Endothelial cell of umbilical vein (primary cell): ENCODE measurements around the gene CCL11. TPM values are rescaled to one million over a fixed set of nuclear protein-coding genes. Genes with fewer than 3 reads are reported as not detected.
A peak's percentile ranks its signal among the peaks of the same experiment; 100 is the strongest.

Experiments used
- BruUV-seq: library from RNA; stranded (reverse); fragments of 400-500 nt; replicated peaks from 2 replicates; lab custom pipeline; 2021; lab: Mats Ljungman, UMichigan
- CTCF ChIA-PET: fragments of 300-600, 350-600 bp; sonication (Branson Sonifier 250); formaldehyde crosslinking; loops from one replicate; lab custom pipeline; 2021; ENCODE audit warnings: antibody characterized with exemption, inconsistent platforms; lab: Charles Lee
- POLR2A ChIA-PET: fragments of 300-600, 350-600 bp; sonication (Branson Sonifier 250); formaldehyde crosslinking; loops from one replicate; lab custom pipeline; 2021; ENCODE audit warnings: antibody characterized with exemption, inconsistent platforms; lab: Charles Lee
- DNase-seq: peaks from one replicate; pipeline ENCODE4 v3.0.0-alpha.2; 2011; ENCODE audit warnings: low read depth, low spot score
- FAIRE-seq: peaks from 2 replicates; lab custom pipeline; 2011; peaks lifted over from hg19 to GRCh38; lab: Jason Lieb, UNC
- H2AFZ ChIP-seq: 2 replicates; pipeline ENCODE4 v1.6.0; 2012; ENCODE audit warnings: low read depth, low read length, control low read depth, inconsistent platforms
- H3K27ac ChIP-seq: 2 replicates; pipeline ENCODE4 v1.5.1; 2011; ENCODE audit warnings: low read depth, mild to moderate bottlenecking, control low read depth, low read length, moderate library complexity; ENCODE audit not compliant: insufficient read depth
- H3K27me3 ChIP-seq, 2 experiments: 2 replicates each; pipeline versions ENCODE4 v1.6.0 to v1.6.1; 2011; ENCODE audit warnings: low read length in 2 of 2, mixed read lengths in 1 of 2; ENCODE audit not compliant: control insufficient read depth in 2 of 2, insufficient read depth in 2 of 2
- H3K36me3 ChIP-seq, 2 experiments: 2 replicates in 1 of 2; 3 replicates in 1 of 2; pipeline ENCODE4 v1.5.1; 2011; ENCODE audit warnings: low read length in 2 of 2, mild to moderate bottlenecking in 1 of 2, moderate library complexity in 1 of 2; ENCODE audit not compliant: control insufficient read depth in 2 of 2, insufficient read depth in 2 of 2; ENCODE audit errors: extremely low read depth in 1 of 2
- H3K4me1 ChIP-seq: 3 replicates; pipeline ENCODE4 v1.5.1; 2011; ENCODE audit warnings: mild to moderate bottlenecking, low read length; ENCODE audit not compliant: control insufficient read depth, insufficient read depth; ENCODE audit errors: extremely low read depth
- H3K4me2 ChIP-seq: 2 replicates; pipeline ENCODE4 v1.6.1; 2011; ENCODE audit warnings: low read length, control low read depth, mixed read lengths; ENCODE audit not compliant: insufficient read depth
- H3K4me3 ChIP-seq, 3 experiments: fragments of 200-600 bp in 1 of 3; sonication (generic), shearing (Covaris generic) in 1 of 3; replicated peaks in 1 of 3; 2 replicates each; pipeline ENCODE4 v1.5.1; 2011 to 2016; ENCODE audit warnings: control low read depth in 3 of 3, low read length in 3 of 3, mild to moderate bottlenecking in 2 of 3, inconsistent platforms in 1 of 3, low read depth in 1 of 3, moderate library complexity in 1 of 3; ENCODE audit not compliant: insufficient read depth in 1 of 3
- H3K79me2 ChIP-seq: 2 replicates; pipeline ENCODE4 v1.6.0; 2012; ENCODE audit warnings: low read length, inconsistent platforms; ENCODE audit not compliant: control insufficient read depth, insufficient read depth
- H3K9ac ChIP-seq: replicated peaks from 2 replicates; pipeline ENCODE3; 2011; ENCODE audit warnings: low read length, control low read depth; ENCODE audit not compliant: insufficient read depth; ENCODE audit errors: extremely low read depth
- H3K9me1 ChIP-seq: replicated peaks from 3 replicates; pipeline ENCODE4 v1.6.0; 2011; ENCODE audit warnings: mild to moderate bottlenecking, low read length; ENCODE audit not compliant: control insufficient read depth, insufficient read depth; ENCODE audit errors: extremely low read depth
- H3K9me3 ChIP-seq: replicated peaks from 2 replicates; pipeline ENCODE4 v1.5.1; 2012; ENCODE audit warnings: low read length, inconsistent platforms; ENCODE audit not compliant: control insufficient read depth, insufficient read depth
- H4K20me1 ChIP-seq: replicated peaks from 2 replicates; pipeline ENCODE3; 2011; ENCODE audit warnings: mild to moderate bottlenecking, low read length; ENCODE audit not compliant: control insufficient read depth, insufficient read depth; ENCODE audit errors: extremely low read depth
- FOS ChIP-seq: IDR thresholded peaks from 2 replicates; pipeline ENCODE4 v1.6.1; 2011; ENCODE audit warnings: mild to moderate bottlenecking, low read length, moderate library complexity, borderline replicate concordance; ENCODE audit not compliant: insufficient read depth
- JUN ChIP-seq: IDR thresholded peaks from 2 replicates; pipeline ENCODE4 v1.6.1; 2011; ENCODE audit warnings: borderline replicate concordance, low read depth; ENCODE audit not compliant: insufficient read length, insufficient read depth
- MAX ChIP-seq: IDR thresholded peaks from 2 replicates; pipeline ENCODE4 v1.6.1; 2011; ENCODE audit not compliant: insufficient read depth, insufficient read length
- MYC ChIP-seq: IDR thresholded peaks from one replicate; pipeline ENCODE4 v1.6.1; 2011; ENCODE audit warnings: mild to moderate bottlenecking, low read depth, low read length
- POLR2A ChIP-seq: IDR thresholded peaks from 2 replicates; pipeline ENCODE4 v1.6.1; 2012; ENCODE audit warnings: low read depth, mild to moderate bottlenecking, control low read depth, low read length
- POLR2AphosphoS5 ChIP-seq: IDR thresholded peaks from 2 replicates; pipeline ENCODE4 v1.6.1; 2012; ENCODE audit warnings: low read depth, mild to moderate bottlenecking, control low read depth, low read length, moderate library complexity; ENCODE audit not compliant: insufficient read depth
- dilution Hi-C: fragments of 300-500 bp; cut with MboI; formaldehyde crosslinking; loops from one replicate; pipeline ENCODE4 v1.15.0; 2019; ENCODE audit warnings: low sequenced_read_pairs; ENCODE audit not compliant: extremely low pct_ligation_motif_present
- intact Hi-C: fragments of 100-400 bp; cut with micrococcal nuclease; formaldehyde crosslinking; loops from one replicate; pipeline ENCODE4 v1.10.0; 2022
- polyA plus RNA-seq, 4 experiments: library from polyadenylated mRNA; depleted of rRNA in 3 of 4; stranded (reverse) in 3 of 4; unstranded in 1 of 4; fragments of >200 nt; gene quantifications; 2 replicates each; pipeline versions ENCODE4 v1.2.1 to v1.2.3, GENCODE V29; 2011 to 2012; ENCODE audit warnings: missing spikeins in 1 of 4
- total RNA-seq: library from RNA; stranded (reverse); gene quantifications from 2 replicates; pipeline ENCODE4 v1.2.3, GENCODE V29; 2021
- TF ChIP-seq, protein P1 (sequence below), 2 donors: IDR thresholded peaks; 1 replicate in 1 of 2; 2 replicates in 1 of 2; pipeline ENCODE4 v1.5.1; 2011; ENCODE audit warnings: low read length in 2 of 2, mild to moderate bottlenecking in 2 of 2, moderate library complexity in 2 of 2, control low read depth in 1 of 2, inconsistent platforms in 1 of 2, low read depth in 1 of 2; ENCODE audit not compliant: insufficient read depth in 1 of 2; ENCODE audit errors: extremely low read depth in 1 of 2

The CCL11 gene
- total and polyA plus RNA-seq, 2 donors (not counting 3 experiments of a cell fraction or from before 2014, with no cell fraction given) = not detected

DNA sequence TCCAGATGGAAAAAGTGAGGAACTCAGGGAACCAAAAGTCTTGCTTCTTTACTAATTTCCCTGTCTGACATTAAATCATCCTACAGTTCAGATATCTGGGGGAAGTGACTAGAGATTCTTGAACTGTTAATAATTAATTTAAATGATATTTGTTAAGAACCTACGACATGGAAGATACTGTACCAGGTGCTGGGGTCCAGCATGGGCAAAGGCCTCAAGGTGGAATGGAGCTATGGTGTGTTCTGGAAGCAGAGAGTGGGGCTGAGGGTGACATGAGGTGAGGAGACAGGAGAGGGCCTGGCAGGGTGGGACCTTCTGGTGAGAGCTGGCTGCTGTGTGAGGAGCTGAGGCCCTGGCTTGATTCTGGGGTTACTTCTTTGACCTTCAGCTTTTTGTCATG is 36.5 kb upstream of the CCL11 start:
- Histone ChIP-seq H3K9me3 (no peaks in the 10 kb centered on the region), H3K4me3 (no peak overlapping the region), H3K27me3 (no peaks in the 10 kb centered on the region), H3K4me2 (peak overlapping the region; percentile 36), H3K9me1 (no peaks in the 10 kb centered on the region), H3K4me1 (peaks cover 66% of the 10 kb centered on the region), H3K36me3 (no peaks in the 10 kb centered on the region), H3K27ac (peak overlapping the region; percentile 99), H3K9ac (peak overlapping the region; percentile 83), H3K79me2 (no peaks in the 10 kb centered on the region), H2AFZ (peak overlapping the region; percentile 51), H4K20me1 (no peaks in the 10 kb centered on the region)
- DNase-seq (no peak), FAIRE-seq (no peak)
- ChIA-PET POLR2A (interaction anchor here (2.0 to 2.1 kb wide), 2 partner anchors 11 to 14 kb away, joined by 8 to 12 read pairs; no protein-coding TSS in a partner anchor), CTCF (interaction anchor here (0.9 to 3.0 kb wide), 7 partner anchors 11 to 112 kb away, joined by 3 to 18 read pairs (median 4); no protein-coding TSS in a partner anchor)
- intact Hi-C loops = no loop called here
- dilution Hi-C loops = no loop called here
- no peak for TF ChIP-seq POLR2AphosphoS5
- TF ChIP-seq MYC = no peak
- TF ChIP-seq, protein P1, sequence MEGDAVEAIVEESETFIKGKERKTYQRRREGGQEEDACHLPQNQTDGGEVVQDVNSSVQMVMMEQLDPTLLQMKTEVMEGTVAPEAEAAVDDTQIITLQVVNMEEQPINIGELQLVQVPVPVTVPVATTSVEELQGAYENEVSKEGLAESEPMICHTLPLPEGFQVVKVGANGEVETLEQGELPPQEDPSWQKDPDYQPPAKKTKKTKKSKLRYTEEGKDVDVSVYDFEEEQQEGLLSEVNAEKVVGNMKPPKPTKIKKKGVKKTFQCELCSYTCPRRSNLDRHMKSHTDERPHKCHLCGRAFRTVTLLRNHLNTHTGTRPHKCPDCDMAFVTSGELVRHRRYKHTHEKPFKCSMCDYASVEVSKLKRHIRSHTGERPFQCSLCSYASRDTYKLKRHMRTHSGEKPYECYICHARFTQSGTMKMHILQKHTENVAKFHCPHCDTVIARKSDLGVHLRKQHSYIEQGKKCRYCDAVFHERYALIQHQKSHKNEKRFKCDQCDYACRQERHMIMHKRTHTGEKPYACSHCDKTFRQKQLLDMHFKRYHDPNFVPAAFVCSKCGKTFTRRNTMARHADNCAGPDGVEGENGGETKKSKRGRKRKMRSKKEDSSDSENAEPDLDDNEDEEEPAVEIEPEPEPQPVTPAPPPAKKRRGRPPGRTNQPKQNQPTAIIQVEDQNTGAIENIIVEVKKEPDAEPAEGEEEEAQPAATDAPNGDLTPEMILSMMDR (IDR thresholded peaks at IDR 0.05; ENCODE audit: extremely low read depth in 1 of 2, insufficient read depth in 1 of 2, low read depth in 1 of 2, low read length in 2 of 2) = no peak
- no TSS peak for BruUV-seq

GRCh38 chr17:34249478-34249877 is 36.1 kb upstream of the CCL11 start:
- POLR2A ChIA-PET = interaction anchor here (2.0 to 2.1 kb wide), 2 partner anchors 11 to 14 kb away, joined by 8 to 12 read pairs; no protein-coding TSS in a partner anchor
- CTCF ChIA-PET = interaction anchor here (0.7 to 3.0 kb wide), 8 partner anchors 9 to 112 kb away, joined by 3 to 18 read pairs (median 4); no protein-coding TSS in a partner anchor
- Histone ChIP-seq H3K9me1 (no peaks in the 10 kb centered on the region), H3K9ac (peak overlapping the region; percentile 83), H3K27me3 (no peaks in the 10 kb centered on the region), H4K20me1 (no peaks in the 10 kb centered on the region), H3K27ac (peak overlapping the region; percentile 99), H3K79me2 (no peaks in the 10 kb centered on the region), H3K4me2 (peak overlapping the region; percentile 36), H3K4me3 (no peak overlapping the region), H2AFZ (no peak overlapping the region), H3K36me3 (no peaks in the 10 kb centered on the region), H3K4me1 (peaks cover 68% of the 10 kb centered on the region), H3K9me3 (no peaks in the 10 kb centered on the region)
- BruUV-seq = no TSS peak
- dilution Hi-C loops (no loop called here), intact Hi-C loops (no loop called here)
- TF ChIP-seq POLR2A (no peak), FOS (no peak), MAX (no peak), JUN (no peak)
- DNase-seq (peak; percentile 16), FAIRE-seq (no peak)
